ENCODE measurements around the gene FSHR.

- TF ChIP-seq CTCF (conservative IDR thresholded peaks at IDR 0.05) (no peak), EZH2 (IDR thresholded peaks at IDR 0.05; ENCODE audit: low read depth) (no peak)
These were observed 105.2 kb downstream of the FSHR start for GRCh38 chr2:49049161-49049560.

All from PC-9 (cell line).